DMS53 treated with DMSO at 0.1 percent for 48 hours (cell line): ENCODE measurements around the gene P4HA1.
A peak's percentile ranks its signal among the peaks of the same experiment; 100 is the strongest.

Experiments used
- DNase-seq: peaks from one replicate; lab custom pipeline; 2025; ENCODE audit not compliant: unreplicated experiment; lab: John Stamatoyannopoulos, UW

Gene P4HA1

GRCh38 chr10:73094986-73095480, 1.6 kb downstream of the P4HA1 start:
- DNase-seq: no peak

- no peak for DNase-seq
Measured at GRCh38 chr10:73093922-73094850, 2.5 kb downstream of the P4HA1 start.

- no peak for DNase-seq
Measured at GRCh38 chr10:73092830-73093229, 3.8 kb downstream of the P4HA1 start.

- no peak for DNase-seq
Measured at GRCh38 chr10:73088304-73088703, 8.4 kb downstream of the P4HA1 start.

- no peak for DNase-seq
Measured at GRCh38 chr10:73086816-73087215, 9.8 kb downstream of the P4HA1 start.

- DNase-seq: no peak
Measured at GRCh38 chr10:73084209-73084608, 12.5 kb downstream of the P4HA1 start.

GRCh38 chr10:73083221-73083620, 13.4 kb downstream of the P4HA1 start:
- no peak for DNase-seq

GRCh38 chr10:73079779-73080541, 16.7 kb downstream of the P4HA1 start:
- no peak for DNase-seq

- no peak for DNase-seq
Measured at GRCh38 chr10:73076360-73077183, 20.1 kb downstream of the P4HA1 start.

GRCh38 chr10:73075829-73076228, 20.8 kb downstream of the P4HA1 start:
- DNase-seq: no peak

GRCh38 chr10:73073627-73074026, 23.0 kb downstream of the P4HA1 start:
- DNase-seq: no peak

- DNase-seq: no peak
Measured at GRCh38 chr10:73065441-73065840, 31.2 kb downstream of the P4HA1 start.

GRCh38 chr10:73061743-73062142, 34.9 kb downstream of the P4HA1 start:
- DNase-seq: no peak

- peak; percentile 58 for DNase-seq
Measured at GRCh38 chr10:73060738-73061635, 35.7 kb downstream of the P4HA1 start.

GRCh38 chr10:73060173-73060572, 36.5 kb downstream of the P4HA1 start:
- DNase-seq: no peak

- DNase-seq: no peak
Measured at GRCh38 chr10:73058057-73058591, 38.5 kb downstream of the P4HA1 start.

GRCh38 chr10:73054286-73054685, 42.4 kb downstream of the P4HA1 start:
- no peak for DNase-seq

GRCh38 chr10:73053275-73053674, 43.4 kb downstream of the P4HA1 start:
- DNase-seq: no peak

- DNase-seq: no peak
Measured at GRCh38 chr10:73044378-73045285, 52.0 kb downstream of the P4HA1 start.
